GM23338 (cell line): Measurements from ENCODE around the gene SIK2. TPM values are rescaled to one million over a fixed set of nuclear protein-coding genes. Genes with fewer than 3 reads are reported as not detected.

Source experiments
- ATAC-seq: fragments of 200-7000 bp; cut with Tn5 transposase; 3 replicates; pipeline ENCODE4 v1.9.1; 2020
- DNase-seq: peaks from one replicate; pipeline ENCODE4 v3.0.0-alpha.2; 2015; ENCODE audit warnings: low spot score
- H2AFZ ChIP-seq: fragments of 200-600 bp; sonication (generic); 2 replicates; pipeline ENCODE4 v1.8.0; 2016; ENCODE audit warnings: antibody characterized with exemption, mild to moderate bottlenecking, moderate library complexity
- H3F3A ChIP-seq: fragments of 200-600 bp; sonication (generic); replicated peaks from 2 replicates; pipeline ENCODE4 v1.8.0; 2017; ENCODE audit warnings: antibody characterized with exemption, mixed run types, low read depth
- H3K27ac ChIP-seq: fragments of 200-600 bp; sonication (generic); 2 replicates; pipeline ENCODE4 v1.6.1; 2016; ENCODE audit warnings: low read depth
- H3K27me3 ChIP-seq: fragments of 200-600 bp; sonication (generic); 2 replicates; pipeline ENCODE4 v1.8.0; 2016; ENCODE audit warnings: mild to moderate bottlenecking, mixed run types, moderate library complexity; ENCODE audit not compliant: insufficient read depth
- H3K36me3 ChIP-seq: fragments of 200-600 bp; sonication (generic); 2 replicates; pipeline ENCODE4 v1.8.0; 2016; ENCODE audit warnings: mild to moderate bottlenecking; ENCODE audit not compliant: insufficient read depth
- H3K4me1 ChIP-seq: fragments of 200-600 bp; sonication (generic); 2 replicates; pipeline ENCODE4 v1.8.0; 2016; ENCODE audit warnings: mild to moderate bottlenecking, moderate library complexity; ENCODE audit not compliant: insufficient read depth
- H3K4me2 ChIP-seq: fragments of 200-600 bp; sonication (generic); 2 replicates; pipeline ENCODE4 v1.7.1; 2017; ENCODE audit warnings: mixed run types
- H3K4me3 ChIP-seq: fragments of 200-600 bp; sonication (generic); 2 replicates; pipeline ENCODE4 v1.6.1; 2016; ENCODE audit warnings: mixed run types
- H3K79me2 ChIP-seq: fragments of 200-600 bp; sonication (generic); replicated peaks from 2 replicates; pipeline ENCODE4 v1.8.0; 2017; ENCODE audit warnings: mild to moderate bottlenecking; ENCODE audit not compliant: insufficient read depth
- H3K9me2 ChIP-seq: fragments of 200-600 bp; sonication (generic); 2 replicates; pipeline ENCODE4 v1.8.0; 2017; ENCODE audit not compliant: insufficient read depth
- H4K20me1 ChIP-seq: fragments of 200-600 bp; sonication (generic); replicated peaks from 2 replicates; pipeline ENCODE4 v1.8.0; 2017; ENCODE audit warnings: mild to moderate bottlenecking; ENCODE audit not compliant: insufficient read depth
- H3K27ac Mint-ChIP-seq: 2 replicates; pipeline ENCODE4 v1.8.0; 2020; ENCODE audit warnings: inconsistent platforms, mild to moderate bottlenecking, moderate library complexity, mixed read lengths
- H3K27me3 Mint-ChIP-seq: 3 replicates; pipeline ENCODE4 v1.8.0; 2022; ENCODE audit warnings: low read depth, mild to moderate bottlenecking, moderate library complexity, mixed read lengths, inconsistent platforms; ENCODE audit not compliant: insufficient read depth, poor library complexity
- H3K36me3 Mint-ChIP-seq: 3 replicates; pipeline ENCODE4 v1.8.0; 2021; ENCODE audit warnings: low read depth, mild to moderate bottlenecking, inconsistent platforms, moderate library complexity, mixed read lengths
- H3K4me1 Mint-ChIP-seq: 3 replicates; pipeline ENCODE4 v1.8.0; 2020; ENCODE audit warnings: mild to moderate bottlenecking, inconsistent platforms, mixed read lengths
- H3K4me3 Mint-ChIP-seq: 3 replicates; pipeline ENCODE4 v1.8.0; 2021; ENCODE audit warnings: moderate library complexity, mild to moderate bottlenecking, inconsistent platforms, mixed read lengths
- H3K9me3 Mint-ChIP-seq: 3 replicates; pipeline ENCODE4 v1.8.0; 2020; ENCODE audit warnings: moderate library complexity, mild to moderate bottlenecking, inconsistent platforms, mixed read lengths
- CREB1 ChIP-seq: fragments of 250-450 bp; sonication (Bioruptor Pico); IDR thresholded peaks from 2 replicates; pipeline ENCODE4 v1.5.0; 2020; ENCODE audit warnings: low read depth, mild to moderate bottlenecking, moderate library complexity
- CTCF ChIP-seq, 2 experiments: fragments of 200-600 bp in 1 of 2; sonication (generic) in 1 of 2; conservative IDR thresholded peaks; 2 replicates each; pipeline versions ENCODE4 v1.5.1 to v1.6.1; 2016 to 2017; ENCODE audit warnings: antibody characterized with exemption in 2 of 2, low read depth in 2 of 2, mild to moderate bottlenecking in 2 of 2, moderate library complexity in 1 of 2
- ETS1 ChIP-seq: IDR thresholded peaks from 2 replicates; pipeline ENCODE4 v1.6.1; 2016; ENCODE audit warnings: antibody characterized with exemption
- EZH2 ChIP-seq: fragments of 200-600 bp; sonication (generic); IDR thresholded peaks from one replicate; pipeline ENCODE4 v1.8.0; 2017; ENCODE audit warnings: antibody characterized with exemption, mild to moderate bottlenecking, low read depth; ENCODE audit not compliant: unreplicated experiment
- EZH2phosphoT487 ChIP-seq: fragments of 200-600 bp; sonication (generic); IDR thresholded peaks from one replicate; pipeline ENCODE4 v1.8.1; 2018; ENCODE audit warnings: antibody characterized with exemption; ENCODE audit not compliant: unreplicated experiment
- JUNB ChIP-seq: IDR thresholded peaks from one replicate; pipeline ENCODE4 v1.6.1; 2016; ENCODE audit warnings: antibody characterized with exemption; ENCODE audit not compliant: unreplicated experiment
- NANOG ChIP-seq: IDR thresholded peaks from 2 replicates; pipeline ENCODE4 v1.6.1; 2016; ENCODE audit warnings: antibody characterized with exemption, borderline replicate concordance
- POLR2AphosphoS5 ChIP-seq: IDR thresholded peaks from 2 replicates; pipeline ENCODE4 v1.6.1; 2016; ENCODE audit warnings: antibody characterized with exemption, low read depth
- REST ChIP-seq: IDR thresholded peaks from one replicate; pipeline ENCODE4 v1.6.1; 2018; ENCODE audit warnings: antibody characterized with exemption; ENCODE audit not compliant: unreplicated experiment
- STAT1 ChIP-seq: IDR thresholded peaks from one replicate; pipeline ENCODE4 v1.6.1; 2016; ENCODE audit warnings: antibody characterized with exemption; ENCODE audit not compliant: unreplicated experiment
- ZNF114 ChIP-seq: fragments of 250-450 bp; sonication (Bioruptor Pico); IDR thresholded peaks from 2 replicates; pipeline ENCODE4 v1.5.0; 2020; ENCODE audit warnings: mild to moderate bottlenecking, moderate library complexity
- ZNF331 ChIP-seq: fragments of 250-450 bp; sonication (Bioruptor Pico); IDR thresholded peaks from 2 replicates; pipeline ENCODE4 v1.5.0; 2020; ENCODE audit warnings: low read depth, mild to moderate bottlenecking, moderate library complexity
- ZNF462 ChIP-seq: fragments of 250-450 bp; sonication (Bioruptor Pico); IDR thresholded peaks from 2 replicates; pipeline ENCODE4 v1.5.0; 2020; ENCODE audit warnings: mild to moderate bottlenecking, moderate library complexity
- polyA plus RNA-seq: library from polyadenylated mRNA; unstranded; fragments of >200 nt; fragmentation: Nextera tagmentation; extraction: Ambion mirVana; gene quantifications from 2 replicates; pipeline ENCODE4 v1.2.1, GENCODE V29; 2016
- total RNA-seq: library from RNA; depleted of rRNA; stranded (reverse); fragments of >200 nt; shearing (Covaris generic); gene quantifications from 2 replicates; pipeline ENCODE4 v1.2.3, GENCODE V29; 2014

The SIK2 gene
- total and polyA plus RNA-seq, 2 experiments from 2014 or later: 2.3 to 6.7 TPM

GRCh38 chr11:111631666-111632039 lies 29.4 kb downstream of the SIK2 start:
- Histone ChIP-seq H3K4me1 (no peaks in the 10 kb centered on the region), H4K20me1 (no peaks in the 10 kb centered on the region), H3F3A (no peaks in the 10 kb centered on the region), H3K9me2 (no peaks in the 10 kb centered on the region), H2AFZ (no peak overlapping the region), H3K27ac (no peak overlapping the region), H3K27me3 (no peaks in the 10 kb centered on the region), H3K79me2 (no peaks in the 10 kb centered on the region), H3K36me3 (no peaks in the 10 kb centered on the region), H3K4me2 (no peak overlapping the region), H3K4me3 (no peak overlapping the region)
- H3K9me3 Mint-ChIP-seq: no peaks in the 10 kb centered on the region
- no peak overlapping the region for H3K4me3 Mint-ChIP-seq
- ATAC-seq (no peak), DNase-seq (no peak)
- H3K27me3 Mint-ChIP-seq: no peaks in the 10 kb centered on the region
- TF ChIP-seq NANOG (no peak), REST (no peak), ZNF114 (CRISPR knock-in tag) (no peak), ZNF331 (CRISPR knock-in tag) (no peak), STAT1 (no peak), POLR2AphosphoS5 (no peak), EZH2phosphoT487 (no peak), ETS1 (no peak), ZNF462 (CRISPR knock-in tag) (no peak), JUNB (no peak), CREB1 (CRISPR knock-in tag) (no peak), CTCF (conservative IDR thresholded peaks at IDR 0.05; ENCODE audit: low read depth in 2 of 2) (no peak), EZH2 (no peak)
- no peaks in the 10 kb centered on the region for H3K36me3 Mint-ChIP-seq
- H3K4me1 Mint-ChIP-seq: peaks cover 17% of the 10 kb centered on the region
- H3K27ac Mint-ChIP-seq: no peak overlapping the region
